HEK293T (cell line): Measurements from ENCODE around the gene CGRRF1.

Experiments used
- CTCF ChIA-PET: fragments of 350-600 bp; formaldehyde crosslinking; extraction: SDS; loops from one replicate; lab custom pipeline; 2021; ENCODE audit warnings: antibody characterized with exemption, inconsistent platforms; lab: Yijun Ruan, JAX
- POLR2A ChIA-PET: fragments of 350-600 bp; formaldehyde crosslinking; extraction: SDS; loops from one replicate; lab custom pipeline; 2020; ENCODE audit warnings: antibody characterized with exemption, inconsistent platforms; lab: Yijun Ruan, JAX
- DNase-seq: peaks from one replicate; pipeline ENCODE4 v3.0.0; 2012; ENCODE audit warnings: mixed read lengths; ENCODE audit errors: extremely low spot score
- ARNT ChIP-seq: fragments of 450-650 bp; IDR thresholded peaks from 2 replicates; pipeline ENCODE4 v1.6.1; 2017; ENCODE audit warnings: mild to moderate bottlenecking
- BHLHE40 ChIP-seq: fragments of 450-650 bp; IDR thresholded peaks from 2 replicates; pipeline ENCODE4 v1.6.1; 2016; ENCODE audit warnings: mild to moderate bottlenecking, moderate library complexity, borderline replicate concordance
- CTBP1 ChIP-seq: fragments of 450-650 bp; IDR thresholded peaks from 2 replicates; pipeline ENCODE4 v1.6.1; 2016; ENCODE audit warnings: borderline replicate concordance
- ELF4 ChIP-seq: fragments of 450-650 bp; IDR thresholded peaks from 2 replicates; pipeline ENCODE4 v1.6.1; 2017; ENCODE audit warnings: antibody characterized with exemption
- FOXA1 ChIP-seq: fragments of 450-650 bp; IDR thresholded peaks from 2 replicates; pipeline ENCODE4 v1.6.1; 2016; ENCODE audit warnings: mild to moderate bottlenecking
- FOXK2 ChIP-seq: fragments of 450-650 bp; IDR thresholded peaks from 2 replicates; pipeline ENCODE4 v1.6.1; 2016; ENCODE audit warnings: mild to moderate bottlenecking
- FOXM1 ChIP-seq: fragments of 450-650 bp; IDR thresholded peaks from 2 replicates; pipeline ENCODE4 v1.6.1; 2017; ENCODE audit warnings: mild to moderate bottlenecking, borderline replicate concordance
- HDGF ChIP-seq: fragments of 450-650 bp; IDR thresholded peaks from 2 replicates; pipeline ENCODE4 v1.6.1; 2017; ENCODE audit warnings: antibody characterized with exemption, borderline replicate concordance
- L3MBTL2 ChIP-seq: fragments of 450-650 bp; conservative IDR thresholded peaks from 2 replicates; pipeline ENCODE4 v1.6.1; 2016; ENCODE audit warnings: mild to moderate bottlenecking
- LEF1 ChIP-seq: fragments of 450-650 bp; IDR thresholded peaks from 2 replicates; pipeline ENCODE4 v1.6.1; 2017; ENCODE audit warnings: mild to moderate bottlenecking, borderline replicate concordance
- NFRKB ChIP-seq: fragments of 450-650 bp; IDR thresholded peaks from 2 replicates; pipeline ENCODE4 v1.6.1; 2016; ENCODE audit warnings: mild to moderate bottlenecking, moderate library complexity
- PKNOX1 ChIP-seq: fragments of 450-650 bp; IDR thresholded peaks from 2 replicates; pipeline ENCODE4 v1.6.1; 2016
- SP1 ChIP-seq: fragments of 450-650 bp; IDR thresholded peaks from 2 replicates; pipeline ENCODE4 v1.6.1; 2017
- SUZ12 ChIP-seq: fragments of 450-650 bp; IDR thresholded peaks from 2 replicates; pipeline ENCODE4 v1.6.1; 2016; ENCODE audit warnings: mild to moderate bottlenecking
- TARDBP ChIP-seq: fragments of 450-650 bp; IDR thresholded peaks from 2 replicates; pipeline ENCODE4 v1.6.1; 2016
- ZNF384 ChIP-seq: fragments of 450-650 bp; IDR thresholded peaks from 2 replicates; pipeline ENCODE4 v1.6.1; 2016

CGRRF1 gene

DNA sequence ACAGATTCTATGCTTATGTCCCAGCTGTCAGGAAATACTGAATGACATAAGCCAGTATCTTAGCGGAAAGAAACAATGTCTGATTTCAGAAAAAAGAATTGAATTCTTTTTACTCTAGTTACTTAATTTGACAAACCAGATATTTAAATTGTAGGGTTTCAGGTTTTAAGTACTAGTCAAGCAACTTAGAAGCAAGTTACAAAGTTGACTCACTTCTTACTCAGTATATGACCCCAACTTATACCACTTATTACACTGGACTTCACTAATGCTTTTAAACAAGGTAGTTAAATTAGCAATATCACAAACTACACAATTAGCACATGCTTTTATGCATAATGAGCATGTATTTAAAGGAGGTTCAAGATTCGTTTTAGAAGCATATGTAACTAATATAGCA, 28.0 kb upstream of the CGRRF1 start:
- CTCF ChIA-PET: no interaction called here
- TF ChIP-seq LEF1 (no peak), PKNOX1 (no peak), SUZ12 (no peak), HDGF (no peak), NFRKB (no peak), FOXA1 (no peak), BHLHE40 (no peak)
- POLR2A ChIA-PET: no interaction called here
- DNase-seq: no peak

- no peak for TF ChIP-seq HDGF
- TF ChIP-seq SUZ12: no peak
- no peak for TF ChIP-seq FOXM1
- TF ChIP-seq LEF1: no peak
- no peak for TF ChIP-seq BHLHE40
- no peak for TF ChIP-seq PKNOX1
- no peak for TF ChIP-seq ZNF384
- TF ChIP-seq TARDBP: no peak
- no peak for TF ChIP-seq NFRKB
Measured at GRCh38 chr14:54483073-54483745, 26.5 kb upstream of the CGRRF1 start.

GRCh38 chr14:54483846-54484245, 25.9 kb upstream of the CGRRF1 start:
- POLR2A ChIA-PET: no interaction called here
- CTCF ChIA-PET: interaction anchor here (1.0 kb wide), 1 partner anchor 10 kb away, joined by 3 read pairs; no protein-coding TSS in a partner anchor
- no peak for TF ChIP-seq L3MBTL2
- TF ChIP-seq CTBP1: no peak
- TF ChIP-seq HDGF: no peak
- no peak for TF ChIP-seq ELF4
- no peak for TF ChIP-seq TARDBP
- TF ChIP-seq BHLHE40: no peak
- TF ChIP-seq FOXK2: no peak
- TF ChIP-seq ARNT: no peak
- TF ChIP-seq ZNF384: no peak
- no peak for TF ChIP-seq SUZ12
- TF ChIP-seq FOXM1: no peak
- TF ChIP-seq LEF1: no peak
- TF ChIP-seq FOXA1: no peak
- TF ChIP-seq NFRKB: no peak
- TF ChIP-seq SP1: no peak
- TF ChIP-seq PKNOX1: no peak
- no peak for DNase-seq

More at GRCh38 chr14:54483073-54483745, 26.5 kb upstream of the CGRRF1 start:
- no peak for DNase-seq
- CTCF ChIA-PET: no interaction called here
- POLR2A ChIA-PET: no interaction called here

GRCh38 chr14:54486685-54487084, 23.0 kb upstream of the CGRRF1 start:
- POLR2A ChIA-PET: no interaction called here
- TF ChIP-seq CTBP1 (no peak), ELF4 (no peak), SUZ12 (no peak), ZNF384 (no peak), HDGF (no peak), ARNT (no peak), NFRKB (no peak), LEF1 (no peak), TARDBP (no peak), PKNOX1 (no peak), FOXK2 (no peak), SP1 (no peak)
- CTCF ChIA-PET: no interaction called here
- DNase-seq: no peak

GRCh38 chr14:54487771-54488170, 21.9 kb upstream of the CGRRF1 start:
- CTCF ChIA-PET: interaction anchor here (1.4 kb wide), 1 partner anchor 22 kb away, joined by 3 read pairs; no protein-coding TSS in a partner anchor
- peak; percentile 43 for DNase-seq
- TF ChIP-seq SP1 (no peak), L3MBTL2 (0 out of 2 replicates have a peak, but pooled peaks have one; percentile 1)
- POLR2A ChIA-PET: interaction anchor here (1.0 to 2.0 kb wide), 12 partner anchors 13 to 121 kb away, joined by 3 to 12 read pairs (median 3); partner anchors contain the start of genes CDKN3 and CGRRF1

- DNase-seq: no peak
- ChIA-PET CTCF (interaction anchor here (1.4 kb wide), 1 partner anchor 21 kb away, joined by 3 read pairs; no protein-coding TSS in a partner anchor), POLR2A (interaction anchor here (1.0 to 2.0 kb wide), 11 partner anchors 14 to 121 kb away, joined by 3 to 12 read pairs (median 3); partner anchors contain the start of genes CDKN3 and CGRRF1)
- TF ChIP-seq NFRKB (no peak), HDGF (no peak), SP1 (no peak), L3MBTL2 (no peak), FOXM1 (no peak), SUZ12 (no peak), LEF1 (no peak), CTBP1 (no peak)
Measured at GRCh38 chr14:54488318-54488645, 21.4 kb upstream of the CGRRF1 start.
